Measurements from ENCODE around the gene SAT1. TPM values are rescaled to one million over a fixed set of nuclear protein-coding genes. Genes with fewer than 3 reads are reported as not detected.

Gene SAT1
- total and polyA plus RNA-seq, 12 donors: 73.5 to 884 (median 114) TPM

DNA sequence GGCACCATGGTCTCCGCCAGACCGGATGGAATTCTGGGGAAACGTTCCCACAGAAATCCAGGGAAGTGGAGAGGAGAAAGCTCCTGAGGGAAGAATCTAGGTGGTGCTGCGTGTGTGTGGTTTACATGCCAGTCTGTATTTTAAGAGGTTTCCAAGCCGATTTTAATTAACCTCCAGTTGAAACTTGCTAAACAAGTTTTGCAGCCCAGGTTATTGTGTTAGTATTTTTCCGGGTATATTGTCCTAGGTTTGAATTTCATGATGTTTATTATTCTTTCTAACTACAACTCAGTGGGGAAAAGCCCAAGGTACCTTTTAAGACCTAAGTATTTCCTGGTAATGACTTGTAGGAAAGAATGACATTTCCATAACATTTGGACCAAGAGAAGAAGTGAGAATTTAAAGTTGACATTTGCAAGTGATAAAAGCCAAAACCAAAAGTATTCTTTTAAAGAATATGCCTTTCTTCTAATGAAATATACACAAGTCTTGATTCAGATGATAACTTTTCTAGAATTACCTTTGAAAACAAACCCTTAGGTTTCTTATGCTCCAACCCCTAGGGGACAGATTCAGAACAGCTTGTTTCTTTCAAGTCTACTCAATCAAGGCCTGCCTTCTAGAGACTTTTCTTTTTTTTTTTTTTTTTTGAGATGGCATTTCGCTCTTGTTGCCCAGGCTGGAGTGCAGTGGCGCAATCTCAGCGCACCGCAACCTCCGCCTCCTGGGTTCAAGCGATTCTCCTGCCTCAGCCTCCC, 14.6 kb downstream of the SAT1 start:
- no peaks in the 10 kb centered on the region for H3K36me3 ChIP-seq
- 72 to 76% methylated on average over 12 of the region's 12 CpGs for WGBS, 2 donors
- no peaks in the 10 kb centered on the region for H3K27me3 ChIP-seq
- TF ChIP-seq, protein P1, sequence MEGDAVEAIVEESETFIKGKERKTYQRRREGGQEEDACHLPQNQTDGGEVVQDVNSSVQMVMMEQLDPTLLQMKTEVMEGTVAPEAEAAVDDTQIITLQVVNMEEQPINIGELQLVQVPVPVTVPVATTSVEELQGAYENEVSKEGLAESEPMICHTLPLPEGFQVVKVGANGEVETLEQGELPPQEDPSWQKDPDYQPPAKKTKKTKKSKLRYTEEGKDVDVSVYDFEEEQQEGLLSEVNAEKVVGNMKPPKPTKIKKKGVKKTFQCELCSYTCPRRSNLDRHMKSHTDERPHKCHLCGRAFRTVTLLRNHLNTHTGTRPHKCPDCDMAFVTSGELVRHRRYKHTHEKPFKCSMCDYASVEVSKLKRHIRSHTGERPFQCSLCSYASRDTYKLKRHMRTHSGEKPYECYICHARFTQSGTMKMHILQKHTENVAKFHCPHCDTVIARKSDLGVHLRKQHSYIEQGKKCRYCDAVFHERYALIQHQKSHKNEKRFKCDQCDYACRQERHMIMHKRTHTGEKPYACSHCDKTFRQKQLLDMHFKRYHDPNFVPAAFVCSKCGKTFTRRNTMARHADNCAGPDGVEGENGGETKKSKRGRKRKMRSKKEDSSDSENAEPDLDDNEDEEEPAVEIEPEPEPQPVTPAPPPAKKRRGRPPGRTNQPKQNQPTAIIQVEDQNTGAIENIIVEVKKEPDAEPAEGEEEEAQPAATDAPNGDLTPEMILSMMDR (IDR thresholded peaks at IDR 0.05): no peak
- peaks cover 0 to 5% (median 0%) of the 10 kb centered on the region in 9 donors for H3K4me1 ChIP-seq
- no peaks in the 10 kb centered on the region for H3K9me3 ChIP-seq
- H3K4me3 ChIP-seq: no peak overlapping the region
- H3K27ac ChIP-seq: peak overlapping the region in 8 of 10 donors; percentile 25 to 69 (median 57)
- intact Hi-C loops (cut with DNase I): loop anchor here in 1 of 10 donors (5.0 kb wide), 1 partner anchor 105 kb away; no protein-coding TSS in a partner anchor
- no peak for DNase-seq
- ATAC-seq: no peak

DNA sequence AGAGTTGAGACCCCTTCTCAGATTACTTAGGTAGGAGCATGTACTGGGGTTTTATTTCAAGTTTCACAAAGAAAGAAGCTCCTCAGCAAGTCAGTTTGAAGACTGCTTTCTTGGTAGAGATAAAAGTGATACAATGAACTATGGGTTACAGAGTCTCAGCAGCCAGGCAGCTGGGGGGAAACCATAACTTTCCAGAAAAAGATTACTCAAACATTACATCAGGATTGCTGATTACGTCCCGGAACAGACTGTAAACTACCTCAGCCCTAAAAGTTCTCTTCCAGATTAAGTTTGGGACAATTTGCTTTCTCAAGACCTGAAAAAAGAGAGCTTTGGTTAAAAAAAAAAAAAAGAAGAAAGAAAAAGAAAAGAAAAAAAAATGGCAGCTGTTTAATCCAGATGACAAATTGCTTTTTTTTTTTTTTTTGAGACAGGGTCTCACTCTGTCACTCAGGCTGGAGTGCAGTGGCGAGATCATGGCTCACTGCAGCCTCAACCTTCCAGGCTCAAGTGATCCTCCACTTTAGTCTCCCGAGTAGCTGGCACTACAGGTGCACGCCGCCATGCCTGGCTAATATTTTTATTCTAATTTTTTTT, 16.6 kb downstream of the SAT1 start:
- Histone ChIP-seq H3K27ac (peak overlapping the region in 1 of 10 donors; percentile 45), H3K9me3 (no peaks in the 10 kb centered on the region), H3K27me3 (no peaks in the 10 kb centered on the region), H3K4me3 (no peak overlapping the region), H3K36me3 (no peaks in the 10 kb centered on the region), H3K4me1 (peaks cover 0 to 21% (median 0%) of the 10 kb centered on the region in 9 donors)
- intact Hi-C loops (cut with DNase I): loop anchor here in 1 of 10 donors (5.0 kb wide), 1 partner anchor 103 kb away; no protein-coding TSS in a partner anchor
- no peak for ATAC-seq
- TF ChIP-seq, protein P1 (IDR thresholded peaks at IDR 0.05): no peak
- WGBS, 2 donors: 69 to 78% methylated on average over 6 of the region's 6 CpGs
- DNase-seq: no peak

DNA sequence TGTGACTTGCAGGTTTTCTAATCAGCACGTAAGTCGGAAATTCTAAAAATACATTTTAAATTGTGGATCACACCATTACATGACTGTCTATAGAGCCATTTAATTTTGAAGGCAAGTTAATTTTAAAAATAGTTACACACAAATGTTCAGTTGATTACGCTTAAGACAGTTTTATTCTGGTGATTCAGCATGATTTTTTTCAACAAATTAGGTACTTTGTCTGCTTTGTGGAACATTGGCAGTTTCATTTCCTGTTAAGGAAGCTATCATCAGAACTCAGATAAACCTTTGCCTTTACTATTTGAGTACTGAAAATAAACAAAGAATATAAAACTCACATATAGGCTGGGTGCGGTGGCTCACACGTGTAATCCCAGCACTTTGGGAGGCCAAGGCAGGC, 19.5 kb downstream of the SAT1 start:
- Histone ChIP-seq H3K9me3 (no peaks in the 10 kb centered on the region), H3K4me1 (peaks cover 0 to 29% (median 0%) of the 10 kb centered on the region in 9 donors), H3K27me3 (no peaks in the 10 kb centered on the region), H3K36me3 (no peaks in the 10 kb centered on the region), H3K4me3 (no peak overlapping the region), H3K27ac (peak overlapping the region in 6 of 10 donors; percentile 4 to 79 (median 56))
- 49 to 56% methylated on average over 5 of the region's 5 CpGs for WGBS, 2 donors
- intact Hi-C loops (cut with DNase I): no loop called here
- DNase-seq (no peak), ATAC-seq (peak in 1 of 8 donors; percentile 15)
- TF ChIP-seq, protein P1 (IDR thresholded peaks at IDR 0.05): no peak

DNA sequence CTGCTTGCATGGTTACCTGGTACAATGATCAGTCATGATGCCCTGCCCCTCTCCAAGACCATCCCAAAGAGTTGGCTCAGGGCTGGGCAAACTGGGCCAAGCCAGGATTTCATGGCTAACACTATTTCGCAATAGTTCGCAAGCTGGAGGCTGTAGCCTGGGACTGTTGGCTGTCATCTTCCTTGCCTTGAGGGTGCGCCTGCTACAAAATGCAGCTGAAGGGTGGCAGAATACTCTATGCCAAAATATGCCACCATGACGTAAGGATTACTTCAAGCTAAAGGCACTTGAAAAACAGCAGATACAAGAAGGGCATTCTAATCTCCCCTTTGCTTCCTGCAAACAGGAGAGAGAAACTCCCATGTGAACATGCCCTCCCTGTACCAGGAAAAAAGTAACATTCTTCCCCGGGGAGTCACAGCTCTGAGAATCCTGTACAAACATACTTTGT, 21.0 kb downstream of the SAT1 start:
- Histone ChIP-seq H3K4me3 (no peak overlapping the region), H3K27ac (peak overlapping the region in 9 of 10 donors; percentile 22 to 79 (median 73)), H3K9me3 (no peaks in the 10 kb centered on the region), H3K36me3 (no peaks in the 10 kb centered on the region), H3K27me3 (no peaks in the 10 kb centered on the region), H3K4me1 (peaks cover 0 to 29% (median 0%) of the 10 kb centered on the region in 9 donors)
- 29 to 52% methylated on average over 5 of the region's 5 CpGs for WGBS, 2 donors
- intact Hi-C loops (cut with DNase I): no loop called here
- DNase-seq: peak; percentile 23 to 32
- TF ChIP-seq, protein P1 (IDR thresholded peaks at IDR 0.05): no peak
- ATAC-seq: peak; percentile 46 to 90 (median 87)
